Glutamatergic neuron (in vitro differentiated cells): ENCODE data around the gene ALDH1B1. TPM values are rescaled to one million over a fixed set of nuclear protein-coding genes. Genes with fewer than 3 reads are reported as not detected.

Experiments
- DNase-seq: peaks from one replicate; pipeline ENCODE4 v3.0.0; 2022
- H3K27ac Mint-ChIP-seq: one replicate; pipeline ENCODE4 v1.8.0; 2020; ENCODE audit warnings: mild to moderate bottlenecking, mixed read lengths, inconsistent platforms; ENCODE audit not compliant: unreplicated experiment
- H3K27me3 Mint-ChIP-seq: one replicate; pipeline ENCODE4 v1.8.0; 2020; ENCODE audit warnings: mild to moderate bottlenecking, moderate library complexity, mixed read lengths, inconsistent platforms; ENCODE audit not compliant: unreplicated experiment
- H3K36me3 Mint-ChIP-seq: one replicate; pipeline ENCODE4 v1.8.0; 2020; ENCODE audit warnings: mild to moderate bottlenecking, mixed read lengths, inconsistent platforms; ENCODE audit not compliant: unreplicated experiment
- H3K4me1 Mint-ChIP-seq: one replicate; pipeline ENCODE4 v1.8.0; 2020; ENCODE audit warnings: mild to moderate bottlenecking, low read depth, mixed read lengths, inconsistent platforms; ENCODE audit not compliant: unreplicated experiment
- H3K4me3 Mint-ChIP-seq: one replicate; pipeline ENCODE4 v1.8.0; 2020; ENCODE audit warnings: mild to moderate bottlenecking, mixed read lengths, inconsistent platforms; ENCODE audit not compliant: unreplicated experiment
- H3K9me3 Mint-ChIP-seq: one replicate; pipeline ENCODE4 v1.8.0; 2020; ENCODE audit warnings: mild to moderate bottlenecking, moderate library complexity, mixed read lengths, inconsistent platforms; ENCODE audit not compliant: unreplicated experiment
- CTCF ChIP-seq: fragments of 200-600 bp; sonication (generic); IDR thresholded peaks from one replicate; pipeline ENCODE4 v1.5.0; 2021; ENCODE audit not compliant: partially characterized antibody, unreplicated experiment
- long read RNA-seq: library from polyadenylated mRNA; unstranded; transcript quantifications from one replicate; pipeline ENCODE4 v2.0.0, GENCODE V29; 2020; ENCODE audit not compliant: unreplicated experiment
- total RNA-seq: library from RNA; stranded (reverse); fragmentation: NEBNext Ultra II Directional; extraction: Animal tissue kit (Norgen Biotek cat#: 25700); gene quantifications from one replicate; pipeline ENCODE4 v1.2.1, GENCODE V29; 2021; ENCODE audit not compliant: unreplicated experiment

Gene ALDH1B1
- 15.3 TPM for total RNA-seq
- long read RNA-seq, transcript ALDH1B1-201 (2 exons, 3,066 nt): major isoform, 7 of 8 reads
- long read RNA-seq, partial matches to known transcripts: 0 of 8 reads
- long read RNA-seq, other reads (novel, unspliced or antisense): 1 of 8 reads

GRCh38 chr9:38392235-38393127, at the start of gene ALDH1B1:
TSS of gene ALDH1B1 (plus strand) at chr9:38392702. CDS start at chr9:38395749, 3,047 bp downstream.
- peak; percentile 90 for DNase-seq
- peaks cover 2% of the 10 kb centered on the region for H3K9me3 Mint-ChIP-seq
- peaks cover 7% of the 10 kb centered on the region for H3K36me3 Mint-ChIP-seq
- H3K4me1 Mint-ChIP-seq: no peaks in the 10 kb centered on the region
- TF ChIP-seq CTCF: no peak
- H3K27me3 Mint-ChIP-seq: peaks cover 7% of the 10 kb centered on the region
- H3K27ac Mint-ChIP-seq: peak within 1 kb of the TSS; percentile 40
- peak within 1 kb of the TSS; percentile 96 for H3K4me3 Mint-ChIP-seq

GRCh38 chr9:38343037-38343436, 49.5 kb upstream of the ALDH1B1 start:
- H3K36me3 Mint-ChIP-seq: peaks cover 17% of the 10 kb centered on the region
- peaks cover 3% of the 10 kb centered on the region for H3K9me3 Mint-ChIP-seq
- H3K27me3 Mint-ChIP-seq: peaks cover 6% of the 10 kb centered on the region
- no peak for TF ChIP-seq CTCF
- peaks cover 29% of the 10 kb centered on the region for H3K4me1 Mint-ChIP-seq
- no peak overlapping the region for H3K4me3 Mint-ChIP-seq
- H3K27ac Mint-ChIP-seq: no peak overlapping the region
- no peak for DNase-seq

GRCh38 chr9:38343552-38343951, 49.0 kb upstream of the ALDH1B1 start:
- Mint-ChIP-seq H3K36me3 (peaks cover 17% of the 10 kb centered on the region), H3K27ac (no peak overlapping the region), H3K27me3 (peaks cover 4% of the 10 kb centered on the region), H3K4me1 (peaks cover 24% of the 10 kb centered on the region), H3K4me3 (no peak overlapping the region), H3K9me3 (peaks cover 1% of the 10 kb centered on the region)
- no peak for TF ChIP-seq CTCF
- DNase-seq: no peak

DNA sequence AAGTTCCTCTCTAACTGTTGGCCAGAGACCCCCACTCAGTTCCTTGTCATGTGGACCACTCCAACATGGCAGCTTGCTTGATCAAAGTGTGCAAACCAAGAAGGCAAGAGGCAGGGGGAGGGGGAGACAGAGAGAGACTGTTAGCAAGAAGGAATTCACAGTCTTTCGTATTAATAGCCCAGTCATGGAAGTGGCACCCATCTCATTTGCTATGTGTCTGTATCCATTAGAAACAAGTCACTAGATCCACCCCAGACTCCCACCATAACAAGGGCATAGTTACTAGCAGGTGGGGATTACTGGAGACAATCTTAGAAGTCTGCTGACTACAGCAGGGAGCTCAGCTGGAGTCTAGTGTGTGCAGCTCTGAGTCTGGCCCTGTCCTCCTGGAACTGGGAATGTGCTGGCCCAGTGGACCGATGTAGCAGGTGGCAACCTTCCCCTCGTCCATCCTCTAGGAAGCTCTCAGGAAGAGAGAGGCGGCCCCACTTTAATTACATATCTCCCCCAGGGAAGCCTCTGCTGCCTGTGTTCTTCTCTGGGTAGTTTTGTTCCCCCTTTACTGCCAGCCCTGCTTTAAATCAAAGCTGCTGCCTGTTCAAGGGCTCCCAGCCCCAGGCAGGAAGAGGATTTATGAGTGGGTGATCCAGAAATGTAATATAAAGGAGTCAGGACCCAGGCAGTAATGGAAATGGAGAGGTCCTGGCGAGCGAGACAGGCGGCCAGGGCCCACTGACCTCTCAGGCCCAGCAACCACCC, 47.8 kb upstream of the ALDH1B1 start:
- H3K4me3 Mint-ChIP-seq: no peak overlapping the region
- no peak for DNase-seq
- H3K9me3 Mint-ChIP-seq: peaks cover 2% of the 10 kb centered on the region
- TF ChIP-seq CTCF: no peak
- no peaks in the 10 kb centered on the region for H3K27me3 Mint-ChIP-seq
- H3K36me3 Mint-ChIP-seq: peaks cover 17% of the 10 kb centered on the region
- peaks cover 17% of the 10 kb centered on the region for H3K4me1 Mint-ChIP-seq
- no peak overlapping the region for H3K27ac Mint-ChIP-seq
